ENCODE measurements around the gene GTF2H4.

DNA sequence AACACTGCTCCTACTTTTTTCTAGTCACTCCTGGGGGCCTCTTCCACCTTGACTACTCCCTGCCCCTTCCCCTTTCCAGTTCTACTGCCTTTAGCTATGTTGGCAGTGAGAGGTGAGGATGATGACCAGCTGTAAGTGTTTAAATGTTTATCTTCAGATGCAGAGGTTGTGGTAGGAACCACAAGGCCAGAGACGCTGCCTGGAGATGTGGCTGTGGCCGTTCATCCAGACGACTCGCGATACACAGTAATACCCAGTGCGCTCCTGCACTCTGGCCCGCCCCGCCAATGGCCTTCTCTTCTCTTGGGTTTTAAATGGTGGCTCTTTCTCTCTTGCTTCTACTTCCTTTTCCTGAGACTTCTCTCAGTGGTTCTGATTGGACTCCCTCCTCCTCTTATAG is 10.7 kb downstream of the GTF2H4 start:
- TF ChIP-seq, protein P1, sequence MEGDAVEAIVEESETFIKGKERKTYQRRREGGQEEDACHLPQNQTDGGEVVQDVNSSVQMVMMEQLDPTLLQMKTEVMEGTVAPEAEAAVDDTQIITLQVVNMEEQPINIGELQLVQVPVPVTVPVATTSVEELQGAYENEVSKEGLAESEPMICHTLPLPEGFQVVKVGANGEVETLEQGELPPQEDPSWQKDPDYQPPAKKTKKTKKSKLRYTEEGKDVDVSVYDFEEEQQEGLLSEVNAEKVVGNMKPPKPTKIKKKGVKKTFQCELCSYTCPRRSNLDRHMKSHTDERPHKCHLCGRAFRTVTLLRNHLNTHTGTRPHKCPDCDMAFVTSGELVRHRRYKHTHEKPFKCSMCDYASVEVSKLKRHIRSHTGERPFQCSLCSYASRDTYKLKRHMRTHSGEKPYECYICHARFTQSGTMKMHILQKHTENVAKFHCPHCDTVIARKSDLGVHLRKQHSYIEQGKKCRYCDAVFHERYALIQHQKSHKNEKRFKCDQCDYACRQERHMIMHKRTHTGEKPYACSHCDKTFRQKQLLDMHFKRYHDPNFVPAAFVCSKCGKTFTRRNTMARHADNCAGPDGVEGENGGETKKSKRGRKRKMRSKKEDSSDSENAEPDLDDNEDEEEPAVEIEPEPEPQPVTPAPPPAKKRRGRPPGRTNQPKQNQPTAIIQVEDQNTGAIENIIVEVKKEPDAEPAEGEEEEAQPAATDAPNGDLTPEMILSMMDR (IDR thresholded peaks at IDR 0.05) = no peak
- TF ChIP-seq POLR2A (IDR thresholded peaks at IDR 0.05) = no peak
